22Rv1 (cell line): ENCODE measurements around the gene TMEM14A.
A peak's percentile ranks its signal among the peaks of the same experiment; 100 is the strongest.
"Not testable (repeated sequence)": the region's sequence is repeated elsewhere in the genome, so short reads cannot be mapped to it uniquely, and the experiment has no call there.

Source experiments
- H3K27ac ChIP-seq: fragments of 450-650 bp; 2 replicates; pipeline ENCODE4 v1.5.1; 2017
- CTCF ChIP-seq: fragments of 450-650 bp; IDR thresholded peaks from 2 replicates; pipeline ENCODE4 v1.5.1; 2017; ENCODE audit warnings: mild to moderate bottlenecking
- ZFX ChIP-seq: fragments of 450-650 bp; IDR thresholded peaks from 2 replicates; pipeline ENCODE4 v1.6.1; 2017; ENCODE audit warnings: antibody characterized with exemption, borderline replicate concordance

Gene TMEM14A

GRCh38 chr6:52707963-52708680 lies 37.2 kb downstream of the TMEM14A start:
- no peak overlapping the region for H3K27ac ChIP-seq
- no peak for TF ChIP-seq ZFX
- no peak for TF ChIP-seq CTCF

GRCh38 chr6:52712136-52712535 lies 41.2 kb downstream of the TMEM14A start:
- no peak for TF ChIP-seq CTCF
- no peak for TF ChIP-seq ZFX
- no peak overlapping the region for H3K27ac ChIP-seq

GRCh38 chr6:52714761-52715160 lies 43.8 kb downstream of the TMEM14A start:
- H3K27ac ChIP-seq: not testable (repeated sequence)

- no peak for TF ChIP-seq ZFX
- TF ChIP-seq CTCF: no peak
- H3K27ac ChIP-seq: no peak overlapping the region
Observed at GRCh38 chr6:52718550-52718949, 47.6 kb downstream of the TMEM14A start.

- TF ChIP-seq CTCF (no peak), ZFX (no peak)
- H3K27ac ChIP-seq: no peak overlapping the region
Observed at GRCh38 chr6:52720321-52720720, 49.4 kb downstream of the TMEM14A start.

- TF ChIP-seq CTCF (no peak), ZFX (no peak)
- peak overlapping the region; percentile 95 for H3K27ac ChIP-seq
Observed at GRCh38 chr6:52724042-52724405, 53.1 kb downstream of the TMEM14A start.

- peak overlapping the region; percentile 95 for H3K27ac ChIP-seq
- TF ChIP-seq ZFX (no peak), CTCF (peak; percentile 89)
Observed at GRCh38 chr6:52724406-52725121, 53.7 kb downstream of the TMEM14A start.
